Right ventricle myocardium inferior (tissue), 1 donor: ENCODE data around the gene ORC1. TPM values are rescaled to one million over a fixed set of nuclear protein-coding genes. Genes with fewer than 3 reads are reported as not detected.

Experiments
- ATAC-seq: fragments of 200-7000 bp; cut with Tn5 transposase; one replicate; pipeline ENCODE4 v1.9.1; 2020; ENCODE audit warnings: mild to moderate bottlenecking, moderate library complexity
- DNase-seq: peaks from one replicate; pipeline ENCODE4 v3.0.0; 2021; ENCODE audit errors: missing footprints
- intact Hi-C: fragments of 100-400 bp; cut with DNase I; formaldehyde crosslinking; loops from one replicate; pipeline ENCODE4 v1.11.0; 2022
- total RNA-seq: library from RNA; stranded (reverse); fragmentation: NEBNext Ultra II Directional; extraction: Animal tissue kit (Norgen Biotek cat#: 25700); gene quantifications from one replicate; pipeline ENCODE4 v1.2.1, GENCODE V29; 2021
- donor health status: DM: no; HTN: yes; CAD: no; lungs with severe emphysema.

Gene ORC1
- total RNA-seq, 1 donor from 2014 or later = 0.46 TPM

DNA sequence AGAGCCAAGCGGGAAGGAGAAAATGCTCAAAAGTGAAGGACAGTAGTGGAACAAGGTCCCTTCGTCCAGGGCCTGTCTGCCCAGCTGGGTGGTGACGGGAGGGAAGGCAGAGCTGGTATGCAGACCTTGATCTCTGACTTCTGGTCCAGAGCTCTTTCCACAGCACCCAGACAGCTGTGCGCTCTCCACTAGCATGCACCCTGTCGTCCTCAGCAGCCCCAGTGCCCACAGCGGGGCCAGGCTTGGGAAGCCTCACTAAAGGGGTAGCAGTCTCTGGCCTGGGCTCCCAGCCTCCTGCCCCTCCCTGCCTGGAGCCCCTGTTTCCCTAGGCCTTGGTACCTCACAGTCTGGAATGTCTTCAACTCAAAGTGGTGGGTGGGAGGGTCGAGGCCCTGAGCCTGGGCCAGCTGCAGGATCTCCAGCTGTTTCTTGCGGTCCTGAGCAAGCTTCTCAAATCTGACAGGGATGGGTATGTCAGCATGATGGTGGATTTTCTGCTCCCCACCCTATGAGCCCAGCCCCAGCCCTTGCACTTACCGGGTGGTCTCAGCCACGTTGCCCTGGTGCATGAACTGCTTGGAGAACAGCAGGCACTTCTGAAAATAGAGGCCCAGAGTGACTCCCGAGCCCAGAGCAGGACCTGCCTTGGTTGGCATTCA lies 48.2 kb downstream of the ORC1 start:
- ATAC-seq (no peak), DNase-seq (no peak)
- intact Hi-C loops = no loop called here

DNA sequence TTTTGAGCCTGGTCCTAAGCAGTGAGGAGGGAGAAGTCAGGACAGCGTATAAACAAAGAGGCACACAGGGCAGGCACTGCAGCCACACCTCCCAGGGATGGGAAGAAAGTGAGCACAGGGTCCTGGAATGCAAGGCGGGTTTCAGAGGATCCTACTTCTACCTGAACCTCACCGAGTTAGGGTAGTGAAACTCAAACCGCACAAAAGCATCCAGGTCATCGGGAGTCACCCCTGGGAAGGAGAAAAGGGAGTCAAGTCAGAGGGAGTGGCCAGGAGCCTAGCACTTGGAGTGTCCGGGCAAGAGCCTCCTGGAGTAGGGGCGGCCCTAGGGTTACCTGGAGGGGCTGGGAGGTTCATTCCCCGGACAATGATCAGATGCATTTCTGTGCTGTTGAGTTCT lies 48.8 kb downstream of the ORC1 start:
- DNase-seq = no peak
- ATAC-seq = no peak
- intact Hi-C loops = no loop called here

DNA sequence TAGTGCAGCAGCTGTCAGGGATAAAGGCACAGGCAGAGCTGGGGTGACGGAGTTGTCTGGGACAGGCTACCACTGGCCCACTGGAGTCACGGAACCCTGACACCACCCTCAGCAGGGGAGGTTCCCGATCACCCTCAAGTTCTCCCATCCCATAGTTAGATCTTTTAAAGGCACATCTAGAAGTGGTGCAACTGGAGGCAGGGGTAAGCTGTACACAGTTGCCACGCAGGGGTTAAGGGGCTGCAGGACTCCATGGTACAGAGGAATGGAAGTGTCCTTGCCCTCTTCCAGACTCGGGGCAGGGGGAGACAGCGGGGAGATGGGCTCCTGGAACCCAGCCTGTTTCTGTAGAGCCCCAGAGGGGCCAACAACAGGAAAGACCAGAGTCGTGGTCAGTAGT lies 51.5 kb downstream of the ORC1 start:
- no peak for ATAC-seq
- DNase-seq = no peak
- intact Hi-C loops = no loop called here

DNA sequence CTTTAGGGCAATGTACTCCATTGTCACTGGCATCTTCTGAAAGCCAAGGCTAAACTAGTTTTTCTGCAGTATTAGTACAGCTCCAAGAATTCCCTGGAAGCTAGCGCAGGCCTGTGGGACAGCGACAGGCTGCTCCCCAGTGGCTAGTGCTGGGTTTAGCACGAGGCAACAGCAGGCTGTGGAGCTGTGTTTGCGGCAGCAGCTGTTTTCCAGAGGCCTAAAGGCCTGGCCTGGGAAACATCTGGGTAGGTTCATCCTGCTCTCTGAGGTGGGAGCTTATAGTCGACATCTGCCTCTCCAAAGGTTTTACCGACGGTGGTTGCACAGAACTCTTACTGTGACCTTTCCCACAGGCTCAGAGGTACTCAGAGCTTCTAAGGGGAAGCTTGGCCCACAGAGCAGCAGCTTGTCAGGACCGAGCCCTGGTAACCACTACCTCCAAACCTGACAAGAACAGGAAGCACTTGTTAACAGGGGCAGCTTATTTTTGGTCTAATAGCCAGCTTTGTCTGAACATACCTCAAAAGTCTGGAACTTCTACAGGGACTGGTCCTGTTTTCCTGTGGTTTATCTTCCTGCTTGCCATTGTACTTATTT lies 55.4 kb downstream of the ORC1 start:
- DNase-seq (no peak), ATAC-seq (peak; percentile 54)
- intact Hi-C loops = no loop called here

DNA sequence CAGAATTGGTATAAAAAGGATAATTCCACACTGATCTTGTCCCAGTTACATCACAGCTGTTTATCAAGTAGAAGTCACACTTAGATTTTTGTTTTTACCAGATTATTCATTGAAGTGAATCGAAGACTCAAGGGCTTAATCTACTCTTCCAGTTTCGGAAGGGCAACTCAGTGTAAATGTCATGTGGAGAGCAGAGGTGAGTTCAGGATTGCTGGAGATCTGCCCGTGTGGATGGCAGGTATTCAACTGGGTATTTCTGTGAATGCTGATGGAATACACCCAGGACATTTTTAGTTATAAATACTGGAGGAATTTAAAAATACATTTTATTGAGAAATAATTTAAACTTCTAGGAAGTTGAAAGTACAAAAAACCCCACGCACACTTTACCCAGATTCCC lies 57.6 kb downstream of the ORC1 start:
- intact Hi-C loops = no loop called here
- DNase-seq (no peak), ATAC-seq (no peak)

DNA sequence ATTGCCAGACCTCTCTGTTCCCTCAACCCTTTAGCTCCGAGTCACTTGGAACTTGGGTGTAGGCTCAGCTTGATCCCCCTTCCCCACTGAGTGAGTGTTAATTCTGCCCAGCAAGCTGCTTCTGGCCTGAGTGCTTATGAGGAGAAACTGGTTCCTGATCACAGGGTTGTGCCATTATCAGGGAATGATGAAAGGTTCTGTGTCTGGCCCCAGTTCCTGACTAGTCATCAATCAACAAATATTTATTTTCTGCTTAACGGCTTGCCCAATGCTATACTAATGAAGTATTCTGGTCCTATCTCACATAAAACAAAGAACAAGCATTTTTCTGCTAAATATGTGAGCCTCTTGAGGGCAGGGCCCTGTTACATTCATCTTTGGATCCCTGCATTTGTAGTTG lies 59.0 kb downstream of the ORC1 start:
- intact Hi-C loops = no loop called here
- ATAC-seq (no peak), DNase-seq (no peak)

DNA sequence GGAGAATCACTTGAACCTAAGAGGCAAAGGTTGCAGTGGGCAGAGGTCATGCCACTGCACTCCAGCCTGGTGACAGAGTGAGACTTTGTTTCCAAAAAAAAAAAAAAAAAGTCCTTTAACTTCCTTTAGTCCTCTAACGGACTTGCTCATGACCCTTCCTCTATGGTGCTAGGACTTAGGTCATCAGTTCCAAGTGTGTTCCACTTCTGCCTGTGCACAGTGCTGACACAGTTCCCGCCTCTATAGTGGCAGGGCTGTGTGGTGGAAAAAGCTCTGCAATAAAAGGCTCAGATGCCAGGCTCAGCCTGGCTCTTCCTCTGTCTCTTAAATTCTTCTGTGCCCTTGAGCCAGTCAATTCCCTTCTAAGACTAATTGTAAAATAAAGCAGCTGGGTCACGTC lies 60.2 kb downstream of the ORC1 start:
- intact Hi-C loops = no loop called here

DNA sequence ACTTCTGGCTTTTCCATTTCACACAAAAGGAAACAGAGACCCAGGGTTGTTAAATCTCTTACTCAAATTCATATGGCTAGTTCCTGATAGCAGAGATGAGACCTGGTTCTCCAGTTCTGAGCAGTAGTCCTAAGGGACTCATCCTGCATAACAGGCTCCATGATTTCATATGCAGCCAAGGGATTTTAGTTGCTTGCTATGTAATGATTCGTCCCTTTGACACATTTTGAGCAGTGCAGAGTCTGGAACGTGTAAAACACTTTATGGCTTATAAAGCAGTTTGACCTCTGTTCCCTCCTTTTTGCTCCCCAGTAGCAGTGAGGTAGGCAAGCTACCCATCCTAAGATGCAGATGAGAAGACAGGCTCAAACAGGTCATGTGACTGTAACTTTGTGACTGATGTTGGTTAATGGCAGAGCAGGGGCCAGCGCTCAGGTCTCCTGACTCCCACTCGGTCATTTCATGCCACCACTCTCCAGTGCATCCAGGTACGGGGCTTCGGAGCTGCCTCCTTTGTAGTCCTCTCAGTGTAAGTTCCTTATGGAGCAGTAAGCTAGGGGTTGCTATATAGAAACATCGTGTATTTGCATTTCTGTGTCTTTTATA lies 62.5 kb downstream of the ORC1 start:
- intact Hi-C loops = no loop called here
- DNase-seq = no peak

More for the DNA sequence above, 60.2 kb downstream of the ORC1 start:
- no peak for DNase-seq
- ATAC-seq = no peak

DNA sequence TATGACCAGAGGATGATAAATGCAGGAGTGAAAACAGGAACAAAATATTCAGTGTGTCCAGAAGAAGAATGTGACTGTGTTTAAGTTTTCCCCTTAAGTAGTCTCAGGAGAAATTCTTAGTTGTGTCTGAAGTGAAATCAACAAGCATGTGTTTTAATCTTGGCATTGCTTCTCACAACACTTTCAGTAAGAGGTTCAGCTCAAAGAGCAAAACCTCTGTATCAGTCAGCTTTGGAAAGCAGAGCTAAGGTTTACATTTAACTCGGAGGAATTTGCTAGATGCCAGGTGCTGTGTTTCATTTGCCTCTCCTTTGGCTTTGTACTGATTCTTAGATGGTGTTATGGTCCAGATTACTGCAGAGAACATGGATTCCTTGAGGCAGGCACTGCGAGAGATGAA lies 66.8 kb downstream of the ORC1 start:
- intact Hi-C loops = no loop called here
- no peak for DNase-seq
- no peak for ATAC-seq

More for the DNA sequence above, 62.5 kb downstream of the ORC1 start:
- ATAC-seq = no peak

DNA sequence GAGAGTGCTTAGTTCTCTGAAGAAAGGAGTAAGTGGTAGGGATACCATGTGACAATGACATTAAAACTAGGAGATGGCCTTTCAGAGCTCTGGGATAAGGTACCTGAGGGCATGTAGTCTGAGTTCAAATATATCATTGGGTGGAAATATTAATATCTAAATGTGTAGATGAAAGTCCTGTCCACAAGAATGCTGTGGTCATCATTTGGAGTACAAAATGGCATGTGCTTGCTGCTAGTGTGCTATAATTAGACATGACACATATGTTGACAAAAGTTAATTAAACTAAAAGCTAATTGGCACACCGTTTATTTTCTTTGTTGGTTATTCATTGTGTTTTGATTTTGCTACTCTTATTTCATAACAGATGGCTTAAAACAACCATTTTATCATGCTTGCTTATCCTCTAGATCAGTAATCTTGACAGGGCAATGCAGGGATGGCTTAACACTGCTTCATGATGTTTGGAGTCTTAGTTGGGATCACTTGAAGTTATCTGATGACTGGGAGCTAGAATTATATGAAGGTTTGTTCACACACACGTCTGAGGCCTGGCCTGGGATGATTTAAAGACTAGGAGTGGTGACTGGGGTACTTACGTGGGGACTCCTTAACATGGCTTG lies 69.2 kb downstream of the ORC1 start:
- intact Hi-C loops = no loop called here
- ATAC-seq (no peak), DNase-seq (no peak)

DNA sequence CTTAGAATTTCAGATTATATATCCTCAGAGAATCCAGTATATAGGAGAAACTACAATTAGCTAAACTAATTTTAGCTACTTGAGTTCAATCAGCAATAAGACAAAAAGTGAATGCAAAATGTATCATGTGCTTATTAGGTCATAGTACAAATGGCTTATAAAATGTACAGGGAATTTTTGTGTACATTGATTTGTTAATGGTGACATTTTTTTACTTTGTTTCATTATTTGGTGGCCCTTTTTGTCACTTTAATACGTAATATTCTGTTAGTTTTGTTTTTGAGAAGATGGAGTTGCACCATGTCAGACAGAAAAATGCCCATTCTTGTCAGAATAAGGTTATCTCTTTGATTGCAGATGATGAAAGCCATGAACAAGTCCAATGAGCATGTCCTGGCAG lies 71.8 kb downstream of the ORC1 start:
- intact Hi-C loops = no loop called here
- ATAC-seq = no peak

DNA sequence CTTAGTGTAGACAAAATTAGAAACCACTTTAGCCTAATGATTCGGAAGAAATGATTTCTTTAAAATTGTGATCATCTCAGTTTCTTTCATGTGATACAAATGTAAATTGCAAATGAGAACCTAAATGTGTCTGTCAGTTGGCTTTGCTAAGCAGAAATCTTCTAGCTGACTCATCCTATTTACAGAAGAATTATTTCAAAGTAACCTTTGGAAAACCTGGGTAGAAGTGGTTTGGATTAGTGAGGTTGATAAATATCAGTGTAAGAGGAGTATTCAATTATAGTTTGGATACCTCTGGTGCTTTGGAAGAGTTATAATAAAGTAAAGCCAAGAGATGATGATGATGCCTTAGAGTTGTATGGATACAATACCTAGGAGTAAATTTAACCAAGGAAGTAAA lies 75.6 kb downstream of the ORC1 start:
- ATAC-seq (no peak), DNase-seq (no peak)
- intact Hi-C loops = no loop called here

More for the DNA sequence above, 71.8 kb downstream of the ORC1 start:
- no peak for DNase-seq

DNA sequence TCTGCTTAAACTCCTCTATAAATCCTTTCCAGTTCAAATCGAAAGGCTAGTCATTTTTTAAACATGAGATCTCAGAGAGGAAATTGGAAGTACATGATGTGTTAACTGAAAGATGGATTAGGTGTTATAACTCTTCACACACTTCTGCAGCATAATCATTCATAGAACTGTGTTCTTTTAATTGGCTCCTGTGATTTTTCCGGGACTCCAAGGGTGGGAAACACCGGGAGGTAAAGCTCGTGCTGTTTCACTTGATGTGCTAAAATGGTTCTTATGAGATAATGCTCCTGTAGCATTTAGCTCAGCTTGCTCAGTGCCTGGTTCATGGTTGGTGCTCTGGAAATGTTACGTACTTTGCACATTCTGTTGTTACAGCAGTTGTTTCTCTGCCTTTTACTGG lies 78.4 kb downstream of the ORC1 start:
- intact Hi-C loops = no loop called here
- DNase-seq (no peak), ATAC-seq (no peak)

DNA sequence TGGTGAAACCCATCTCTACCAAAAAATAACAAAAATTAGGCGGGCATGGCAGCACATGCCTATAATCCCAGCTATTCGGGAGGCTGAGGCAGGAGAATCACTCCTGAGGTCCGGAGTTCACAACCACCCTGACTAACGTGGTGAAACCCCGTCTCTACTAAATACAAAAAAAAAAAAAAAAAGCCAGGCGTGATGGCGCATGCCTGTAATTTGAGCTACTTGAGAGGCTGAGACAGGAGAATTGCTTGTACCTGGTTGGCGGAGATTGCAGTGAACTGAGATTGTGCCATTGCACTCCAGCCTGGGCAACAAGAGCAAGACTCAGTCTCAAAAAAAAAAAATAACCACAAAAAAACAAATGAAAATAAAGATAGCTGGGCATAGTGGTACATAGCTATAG lies 80.5 kb downstream of the ORC1 start:
- ATAC-seq (no peak), DNase-seq (no peak)
- intact Hi-C loops = no loop called here

Other genes with a start within 250 kb of the ORC1 start
- 14.1 TPM for gene CC2D1B, start 38.2 kb downstream of the ORC1 start, total RNA-seq
- 18.9 TPM for gene PRPF38A, start 179 bp upstream of the ORC1 start, total RNA-seq
- gene TUT4, start 148.7 kb upstream of the ORC1 start, total RNA-seq = 32.7 TPM
- 4.7 TPM for gene GPX7, start 197.9 kb upstream of the ORC1 start, total RNA-seq
- not detected for gene SHISAL2A, start 228.7 kb upstream of the ORC1 start, total RNA-seq